ENCODE measurements around the gene KRTAP5-2. TPM values are rescaled to one million over a fixed set of nuclear protein-coding genes. Genes with fewer than 3 reads are reported as not detected.
"Not testable (repeated sequence)": the region's sequence is repeated elsewhere in the genome, so short reads cannot be mapped to it uniquely, and the experiment has no call there.

Gene KRTAP5-2
- total RNA-seq = not detected
- long read RNA-seq = 0 reads

- ATAC-seq = no peak
- intact Hi-C loops (cut with DNase I, micrococcal nuclease) = no loop called here
Measured at GRCh38 chr11:1597994-1598380, at the start of gene KRTAP5-2. KRTAP5-2 (minus strand) TSS chr11:1598294; CDS start chr11:1598250, 44 bp downstream.

GRCh38 chr11:1646540-1646939 is 48.4 kb upstream of the KRTAP5-2 start:
- intact Hi-C loops (cut with DNase I, micrococcal nuclease); ATAC-seq; DNase-seq: not testable (repeated sequence)

More at GRCh38 chr11:1597994-1598380, at the start of gene KRTAP5-2:
- no peak for DNase-seq

- intact Hi-C loops (cut with DNase I, micrococcal nuclease) = no loop called here
- no peak for ATAC-seq
Measured at GRCh38 chr11:1645357-1645821, 47.3 kb upstream of the KRTAP5-2 start.

GRCh38 chr11:1644601-1645356 is 46.7 kb upstream of the KRTAP5-2 start:
- DNase-seq (no peak), ATAC-seq (no peak)
- intact Hi-C loops (cut with DNase I, micrococcal nuclease) = no loop called here

More at GRCh38 chr11:1645357-1645821, 47.3 kb upstream of the KRTAP5-2 start:
- DNase-seq = no peak

GRCh38 chr11:1643146-1643690 is 45.1 kb upstream of the KRTAP5-2 start:
- ATAC-seq (no peak), DNase-seq (no peak)
- intact Hi-C loops (cut with DNase I, micrococcal nuclease) = no loop called here

- DNase-seq = no peak
Measured at GRCh38 chr11:1642288-1643145, 44.4 kb upstream of the KRTAP5-2 start.

GRCh38 chr11:1641096-1641495 is 43.0 kb upstream of the KRTAP5-2 start:
- ATAC-seq (no peak), DNase-seq (no peak)
- intact Hi-C loops (cut with DNase I, micrococcal nuclease) = no loop called here

More at GRCh38 chr11:1642288-1643145, 44.4 kb upstream of the KRTAP5-2 start:
- intact Hi-C loops (cut with DNase I, micrococcal nuclease) = no loop called here
- ATAC-seq = no peak

- peak in 1 of 2 donors; percentile 36 for DNase-seq
- intact Hi-C loops (cut with DNase I, micrococcal nuclease) = no loop called here
- peak; percentile 72 for ATAC-seq
Measured at GRCh38 chr11:1640076-1640946, 42.2 kb upstream of the KRTAP5-2 start.

GRCh38 chr11:1639666-1640065 is 41.6 kb upstream of the KRTAP5-2 start:
- intact Hi-C loops (cut with DNase I, micrococcal nuclease) = no loop called here
- DNase-seq (no peak), ATAC-seq (no peak)

GRCh38 chr11:1639102-1639620 is 41.1 kb upstream of the KRTAP5-2 start:
- DNase-seq (peak; percentile 80 to 89), ATAC-seq (peak; percentile 91)
- intact Hi-C loops (cut with DNase I, micrococcal nuclease) = no loop called here

GRCh38 chr11:1638344-1638743 is 40.2 kb upstream of the KRTAP5-2 start:
- ATAC-seq (no peak), DNase-seq (no peak)
- intact Hi-C loops (cut with DNase I, micrococcal nuclease) = no loop called here

- intact Hi-C loops (cut with DNase I, micrococcal nuclease) = no loop called here
- no peak for DNase-seq
- no peak for ATAC-seq
Measured at GRCh38 chr11:1637628-1638027, 39.5 kb upstream of the KRTAP5-2 start.

GRCh38 chr11:1636291-1636950 is 38.3 kb upstream of the KRTAP5-2 start:
- no peak for ATAC-seq
- intact Hi-C loops (cut with DNase I, micrococcal nuclease) = no loop called here
- DNase-seq = no peak

GRCh38 chr11:1633864-1634263 is 35.8 kb upstream of the KRTAP5-2 start:
- ATAC-seq (no peak), DNase-seq (no peak)
- intact Hi-C loops (cut with DNase I, micrococcal nuclease) = no loop called here

GRCh38 chr11:1632053-1632714 is 34.1 kb upstream of the KRTAP5-2 start:
- intact Hi-C loops (cut with DNase I, micrococcal nuclease) = no loop called here
- no peak for DNase-seq
- ATAC-seq = no peak

- intact Hi-C loops (cut with DNase I, micrococcal nuclease) = no loop called here
- no peak for DNase-seq
Measured at GRCh38 chr11:1631066-1631568, 33.0 kb upstream of the KRTAP5-2 start.

GRCh38 chr11:1630271-1630670 is 32.2 kb upstream of the KRTAP5-2 start:
- ATAC-seq = no peak
- intact Hi-C loops (cut with DNase I, micrococcal nuclease) = no loop called here
- DNase-seq = no peak

More at GRCh38 chr11:1631066-1631568, 33.0 kb upstream of the KRTAP5-2 start:
- ATAC-seq = no peak

Data from left colon (tissue), 2 donors.